ENCODE results near the gene NUFIP1.
"Not testable (repeated sequence)": the region's sequence is repeated elsewhere in the genome, so short reads cannot be mapped to it uniquely, and the experiment has no call there.

NUFIP1 gene

GRCh38 chr13:44976196-44976595 is 13.1 kb downstream of the NUFIP1 start:
- H3K9me3 Mint-ChIP-seq, result no peaks in the 10 kb centered on the region
- no peak overlapping the region for H3K27ac Mint-ChIP-seq
- H3K4me1 Mint-ChIP-seq, result no peaks in the 10 kb centered on the region
- ATAC-seq (no peak), DNase-seq (no peak)
- H3K4me3 Mint-ChIP-seq, result no peak overlapping the region
- H3K27me3 Mint-ChIP-seq, result no peaks in the 10 kb centered on the region

GRCh38 chr13:44974056-44974793 is 15.0 kb downstream of the NUFIP1 start:
- Mint-ChIP-seq H3K27ac (no peak overlapping the region), H3K9me3 (no peaks in the 10 kb centered on the region), H3K27me3 (no peaks in the 10 kb centered on the region), H3K4me1 (no peaks in the 10 kb centered on the region), H3K4me3 (no peak overlapping the region)
- ATAC-seq, result no peak
- DNase-seq, result no peak

DNA sequence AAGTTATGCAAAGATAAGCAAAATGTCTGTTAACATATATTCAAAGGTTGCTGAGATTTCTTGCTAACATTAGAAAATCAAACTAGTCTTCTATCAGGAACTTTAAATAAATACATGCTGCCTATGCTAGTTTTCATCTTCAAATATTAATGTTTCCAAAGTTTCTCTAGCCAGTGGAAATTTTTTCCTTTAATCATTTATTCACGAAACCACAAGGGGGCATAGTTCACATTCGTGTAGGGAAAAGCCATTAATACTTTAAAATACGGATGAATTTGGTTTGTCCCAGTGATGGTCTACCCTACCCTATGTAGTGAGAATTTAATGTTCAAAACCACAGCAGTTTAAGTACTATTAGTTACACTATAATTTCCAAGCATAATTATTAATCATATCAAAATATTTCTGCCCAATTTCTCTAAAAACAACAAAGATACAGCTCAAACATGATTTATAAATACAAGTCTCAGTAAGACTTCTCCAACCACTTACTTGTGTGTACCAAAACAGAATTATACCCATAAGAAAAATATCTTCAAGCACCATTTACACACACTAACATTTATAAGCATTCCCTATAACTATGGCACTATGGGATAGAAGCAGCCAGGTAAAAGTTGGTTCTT is 16.2 kb downstream of the NUFIP1 start:
- DNase-seq (no peak), ATAC-seq (no peak)
- Mint-ChIP-seq H3K4me3 (no peak overlapping the region), H3K4me1 (no peaks in the 10 kb centered on the region), H3K27me3 (no peaks in the 10 kb centered on the region), H3K9me3 (no peaks in the 10 kb centered on the region), H3K27ac (no peak overlapping the region)

GRCh38 chr13:44971656-44972595 is 17.3 kb downstream of the NUFIP1 start:
- DNase-seq (no peak), ATAC-seq (no peak)
- Mint-ChIP-seq H3K4me3 (no peak overlapping the region), H3K9me3 (no peaks in the 10 kb centered on the region), H3K27ac (no peak overlapping the region), H3K27me3 (no peaks in the 10 kb centered on the region), H3K4me1 (no peaks in the 10 kb centered on the region)

DNA sequence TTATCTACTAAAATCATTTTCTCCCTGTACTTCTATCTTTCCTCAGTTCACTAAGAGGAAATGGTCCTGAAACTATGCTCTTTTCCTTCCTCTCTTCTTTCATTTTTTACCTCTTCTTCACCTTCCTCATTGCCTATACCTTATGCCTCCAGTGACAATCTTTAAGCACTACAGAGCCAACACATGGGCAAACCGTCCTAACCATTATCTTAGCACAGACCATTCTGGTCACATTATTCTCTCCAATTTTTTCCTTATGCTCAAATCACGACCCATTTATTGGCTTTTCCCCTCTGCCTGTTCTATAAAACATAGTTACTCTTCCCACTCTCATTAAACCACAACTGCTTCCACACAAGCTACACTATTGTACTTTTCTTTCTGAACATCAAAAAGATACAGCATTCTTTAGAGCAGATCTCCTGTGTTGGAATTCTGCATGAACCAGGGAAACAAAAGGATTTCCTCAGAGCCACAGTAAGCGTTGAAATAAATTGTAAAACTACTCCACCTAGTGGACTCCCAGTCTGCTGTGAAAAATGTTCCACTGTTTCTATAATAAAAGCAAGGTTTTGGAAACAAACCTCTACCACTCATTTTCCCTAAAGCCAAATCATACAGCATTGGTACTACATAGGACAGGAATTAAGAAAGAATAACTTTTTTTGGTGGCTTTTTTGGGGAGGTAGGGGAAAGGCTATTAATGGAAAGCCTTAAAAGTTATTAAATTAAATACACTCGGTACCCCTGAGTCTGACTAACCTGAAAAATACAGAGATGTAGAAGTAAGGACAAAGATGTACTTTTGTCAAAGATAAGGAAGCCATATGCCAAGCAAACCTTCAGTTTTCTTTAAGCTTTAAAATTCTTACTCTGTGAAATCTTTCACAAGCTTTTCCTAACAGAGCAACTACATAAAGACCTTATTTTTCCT is 19.5 kb downstream of the NUFIP1 start:
- Mint-ChIP-seq H3K9me3 (peaks cover 0 to 4% of the 10 kb centered on the region in 2 donors), H3K27ac (no peak overlapping the region), H3K4me1 (no peaks in the 10 kb centered on the region), H3K4me3 (no peak overlapping the region), H3K27me3 (no peaks in the 10 kb centered on the region)
- DNase-seq (no peak), ATAC-seq (no peak)

DNA sequence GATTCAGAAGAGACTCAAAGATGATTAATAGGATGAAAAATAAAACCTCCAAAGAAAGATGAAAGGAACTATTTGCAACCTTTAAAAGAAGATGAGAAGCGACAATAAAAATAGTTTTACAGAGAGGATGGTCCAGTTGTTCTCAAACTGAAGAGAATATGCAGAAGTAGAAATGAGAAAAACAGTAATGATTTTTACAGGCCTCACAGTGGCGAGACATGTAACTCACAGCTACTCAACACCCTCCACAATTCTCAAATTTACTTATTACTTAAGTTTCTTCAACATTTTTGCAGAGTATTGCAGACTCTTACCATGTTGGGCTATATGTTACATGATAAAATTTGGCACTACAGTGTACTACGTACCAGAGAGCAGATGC is 20.8 kb downstream of the NUFIP1 start:
- no peaks in the 10 kb centered on the region for H3K4me1 Mint-ChIP-seq
- H3K9me3 Mint-ChIP-seq, result peaks cover 0 to 12% of the 10 kb centered on the region in 2 donors
- ATAC-seq (no peak), DNase-seq (no peak)
- peak overlapping the region in 1 of 2 donors; percentile 1 for H3K27ac Mint-ChIP-seq
- no peak overlapping the region for H3K4me3 Mint-ChIP-seq
- H3K27me3 Mint-ChIP-seq, result no peaks in the 10 kb centered on the region

DNA sequence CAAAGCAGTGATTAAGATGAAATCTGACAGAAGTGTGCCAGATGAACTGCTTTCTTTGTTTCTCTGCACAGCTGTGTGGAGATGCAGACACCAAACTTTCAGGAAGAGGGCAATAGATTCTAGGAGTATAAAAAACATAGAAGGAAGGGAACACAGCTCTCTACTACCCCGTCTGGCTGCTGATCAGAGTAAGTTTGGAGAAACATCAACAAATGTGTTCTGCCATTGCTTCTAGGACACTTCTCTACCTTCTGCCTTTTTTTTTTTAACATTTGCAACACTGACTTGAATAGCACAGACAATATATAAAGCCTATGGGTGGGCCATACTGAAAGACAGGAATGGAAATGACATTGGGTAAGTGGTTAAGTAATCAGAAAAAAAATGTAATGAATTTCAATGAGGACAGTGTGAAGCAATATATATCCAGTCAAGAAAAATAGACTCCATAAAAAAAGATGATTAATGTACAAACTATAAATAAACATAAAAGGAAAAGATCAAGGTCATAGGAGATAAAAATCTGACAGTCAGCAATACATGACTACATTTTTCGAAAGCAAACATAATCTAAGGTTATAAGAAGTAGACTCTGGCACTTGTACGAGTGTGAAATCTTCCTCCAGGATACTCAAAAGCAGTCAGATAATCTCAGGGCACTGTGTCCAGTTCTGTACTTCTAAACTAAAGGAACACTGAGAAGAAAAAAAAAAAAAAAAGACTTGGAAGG is 21.4 kb downstream of the NUFIP1 start:
- Mint-ChIP-seq H3K27ac (peak overlapping the region in 1 of 2 donors; percentile 15), H3K4me1 (no peaks in the 10 kb centered on the region), H3K9me3 (peaks cover under 1 to 13% of the 10 kb centered on the region in 2 donors), H3K4me3 (no peak overlapping the region), H3K27me3 (no peaks in the 10 kb centered on the region)
- DNase-seq, result no peak
- no peak for ATAC-seq

GRCh38 chr13:44961997-44962396 is 27.3 kb downstream of the NUFIP1 start:
- Mint-ChIP-seq H3K9me3 (peaks cover 14 to 26% of the 10 kb centered on the region in 2 donors), H3K4me1 (no peaks in the 10 kb centered on the region), H3K27me3 (no peaks in the 10 kb centered on the region), H3K4me3 (no peak overlapping the region), H3K27ac (no peak overlapping the region)
- no peak for DNase-seq
- no peak for ATAC-seq

DNA sequence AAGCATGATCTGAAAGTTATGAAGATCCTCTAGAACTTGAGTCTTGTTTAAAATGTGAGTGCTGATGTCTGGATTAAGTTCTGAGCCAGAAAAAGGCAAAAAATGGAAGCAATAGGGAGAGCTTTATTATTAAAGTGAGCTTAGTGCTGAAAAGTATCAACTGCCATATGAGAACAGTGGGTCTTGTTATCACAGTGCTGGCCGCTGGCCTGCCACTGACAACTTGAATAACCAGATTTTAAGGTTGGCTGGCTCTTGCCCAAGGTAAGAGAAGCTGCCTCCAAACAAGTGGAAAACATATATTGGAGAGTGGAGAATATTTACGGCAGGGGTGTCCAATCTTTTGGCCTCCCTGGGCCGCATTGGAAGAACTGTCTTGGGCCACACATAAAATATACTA is 33.9 kb downstream of the NUFIP1 start:
- Mint-ChIP-seq H3K4me3 (no peak overlapping the region), H3K9me3 (no peaks in the 10 kb centered on the region)

GRCh38 chr13:44954224-44954623 is 35.0 kb downstream of the NUFIP1 start:
- no peak for ATAC-seq
- no peak overlapping the region for H3K27ac Mint-ChIP-seq

More for the DNA sequence above, 33.9 kb downstream of the NUFIP1 start:
- Mint-ChIP-seq H3K27ac (no peak overlapping the region), H3K4me1 (no peaks in the 10 kb centered on the region), H3K27me3 (no peaks in the 10 kb centered on the region)
- DNase-seq (no peak), ATAC-seq (no peak)

GRCh38 chr13:44952671-44953070 is 36.6 kb downstream of the NUFIP1 start:
- Mint-ChIP-seq H3K27me3 (no peaks in the 10 kb centered on the region), H3K27ac (no peak overlapping the region), H3K4me3 (no peak overlapping the region), H3K4me1 (no peaks in the 10 kb centered on the region), H3K9me3 (no peaks in the 10 kb centered on the region)
- DNase-seq (no peak), ATAC-seq (no peak)

More at GRCh38 chr13:44954224-44954623, 35.0 kb downstream of the NUFIP1 start:
- Mint-ChIP-seq H3K4me1 (no peaks in the 10 kb centered on the region), H3K9me3 (no peaks in the 10 kb centered on the region), H3K27me3 (no peaks in the 10 kb centered on the region), H3K4me3 (no peak overlapping the region)
- DNase-seq, result no peak

DNA sequence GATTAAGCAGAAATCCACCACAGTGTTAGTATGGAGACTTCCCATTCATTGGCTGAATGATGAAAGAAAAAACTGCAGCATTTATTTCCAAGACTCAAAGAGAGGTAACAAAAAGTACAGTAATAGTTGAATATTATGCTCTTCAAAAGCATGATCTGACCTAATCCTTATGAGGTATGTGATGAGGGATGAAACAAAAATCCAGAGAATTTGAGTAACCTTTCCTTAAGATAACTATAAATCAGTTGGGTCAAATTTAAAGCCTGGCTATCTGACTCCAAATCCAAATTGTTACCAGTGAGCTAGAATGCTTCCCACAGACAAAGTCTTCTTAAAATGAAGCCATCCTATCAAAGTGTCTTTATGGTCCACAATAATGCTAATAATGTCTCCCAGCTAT is 38.1 kb downstream of the NUFIP1 start:
- Mint-ChIP-seq H3K9me3 (no peaks in the 10 kb centered on the region), H3K27ac (no peak overlapping the region), H3K4me1 (no peaks in the 10 kb centered on the region), H3K4me3 (no peak overlapping the region), H3K27me3 (no peaks in the 10 kb centered on the region)
- DNase-seq (no peak), ATAC-seq (no peak)

DNA sequence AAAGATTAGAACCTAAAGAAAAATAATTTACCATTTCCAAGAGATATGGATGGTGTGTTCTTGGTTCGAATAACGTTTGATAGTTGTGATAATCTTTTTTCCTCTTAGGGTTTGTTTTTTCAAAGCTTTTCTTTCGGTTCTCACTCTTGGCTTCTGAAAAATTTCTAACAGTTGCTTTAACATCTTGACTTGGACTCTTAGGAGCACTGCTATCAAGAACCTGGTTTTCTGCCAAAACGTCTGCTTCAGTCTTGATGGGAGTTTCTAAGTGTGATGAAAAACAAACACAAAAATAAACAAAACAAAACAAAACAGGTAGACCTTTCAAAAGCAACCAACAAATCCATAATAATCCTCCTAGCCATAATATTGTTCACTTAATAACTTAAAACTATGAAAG is 45.9 kb downstream of the NUFIP1 start:
- DNase-seq, H3K27me3 Mint-ChIP-seq, H3K9me3 Mint-ChIP-seq, H3K27ac Mint-ChIP-seq, ATAC-seq, H3K4me1 Mint-ChIP-seq, H3K4me3 Mint-ChIP-seq: not testable (repeated sequence)

GRCh38 chr13:44938854-44939253 is 50.4 kb downstream of the NUFIP1 start:
- H3K27me3 Mint-ChIP-seq, result no peaks in the 10 kb centered on the region
- H3K9me3 Mint-ChIP-seq, result no peaks in the 10 kb centered on the region
- ATAC-seq (no peak), DNase-seq (no peak)
- no peak overlapping the region for H3K27ac Mint-ChIP-seq
- peaks cover 14% of the 10 kb centered on the region for H3K4me1 Mint-ChIP-seq
- no peak overlapping the region for H3K4me3 Mint-ChIP-seq

Data from stimulated activated naive CD8-positive, alpha-beta T cell treated with anti-CD3 and anti-CD28 coated beads, Interleukin-15, amount 100 ng/mL, for 72 hours (primary cell).